Fibroblast of lung (primary cell): ENCODE results near the gene NAB2.

ENCODE experiments used
- EZH2 ChIP-seq: IDR thresholded peaks from 2 replicates; pipeline ENCODE4 v1.5.1; 2012; ENCODE audit warnings: low read length, control low read depth, mild to moderate bottlenecking; ENCODE audit errors: missing control alignments
- TF ChIP-seq, protein P1 (sequence below), 2 donors: IDR thresholded peaks in 1 of 2; conservative IDR thresholded peaks in 1 of 2; 1 replicate in 1 of 2; 2 replicates in 1 of 2; pipeline ENCODE4 v1.5.1; 2011 to 2012; ENCODE audit warnings: low read length in 2 of 2, control low read depth in 1 of 2, inconsistent platforms in 1 of 2, low read depth in 1 of 2, mild to moderate bottlenecking in 1 of 2

DNA sequence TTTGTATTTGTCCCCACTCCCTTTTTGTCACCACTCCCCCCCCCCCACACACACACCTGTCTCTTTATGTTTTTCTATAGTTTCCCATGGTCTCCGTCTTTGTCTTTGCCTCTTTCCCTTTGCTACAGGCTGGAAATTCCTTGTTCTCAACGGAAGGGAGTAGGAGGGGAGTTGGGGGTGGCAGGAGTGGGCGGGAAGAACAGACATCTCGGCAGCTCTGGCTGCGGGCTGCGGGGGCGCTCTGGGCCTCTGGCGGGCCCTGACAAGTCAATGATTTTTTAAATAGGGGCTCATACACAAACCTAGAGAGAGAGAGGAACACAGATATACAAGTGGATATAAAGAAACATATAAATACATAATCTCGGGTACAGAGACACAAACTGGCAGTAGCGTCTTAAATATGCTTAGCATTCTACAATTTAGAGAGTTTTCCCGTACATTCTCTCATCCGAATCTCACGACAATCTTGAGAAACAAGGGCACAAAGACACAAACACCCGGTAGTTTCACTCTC, 2.4 kb upstream of the NAB2 start:
- TF ChIP-seq, protein P1, sequence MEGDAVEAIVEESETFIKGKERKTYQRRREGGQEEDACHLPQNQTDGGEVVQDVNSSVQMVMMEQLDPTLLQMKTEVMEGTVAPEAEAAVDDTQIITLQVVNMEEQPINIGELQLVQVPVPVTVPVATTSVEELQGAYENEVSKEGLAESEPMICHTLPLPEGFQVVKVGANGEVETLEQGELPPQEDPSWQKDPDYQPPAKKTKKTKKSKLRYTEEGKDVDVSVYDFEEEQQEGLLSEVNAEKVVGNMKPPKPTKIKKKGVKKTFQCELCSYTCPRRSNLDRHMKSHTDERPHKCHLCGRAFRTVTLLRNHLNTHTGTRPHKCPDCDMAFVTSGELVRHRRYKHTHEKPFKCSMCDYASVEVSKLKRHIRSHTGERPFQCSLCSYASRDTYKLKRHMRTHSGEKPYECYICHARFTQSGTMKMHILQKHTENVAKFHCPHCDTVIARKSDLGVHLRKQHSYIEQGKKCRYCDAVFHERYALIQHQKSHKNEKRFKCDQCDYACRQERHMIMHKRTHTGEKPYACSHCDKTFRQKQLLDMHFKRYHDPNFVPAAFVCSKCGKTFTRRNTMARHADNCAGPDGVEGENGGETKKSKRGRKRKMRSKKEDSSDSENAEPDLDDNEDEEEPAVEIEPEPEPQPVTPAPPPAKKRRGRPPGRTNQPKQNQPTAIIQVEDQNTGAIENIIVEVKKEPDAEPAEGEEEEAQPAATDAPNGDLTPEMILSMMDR (conservative IDR thresholded peaks at IDR 0.05 in 1 of 2, IDR thresholded peaks at IDR 0.05 in 1 of 2; ENCODE audit: low read depth in 1 of 2, low read length in 2 of 2), result peak in 1 of 2 donors; percentile 51
- no peak for TF ChIP-seq EZH2
